HG03095 (cell line): ENCODE results near the gene MUCL3.
"Not testable (repeated sequence)": the region's sequence is repeated elsewhere in the genome, so short reads cannot be mapped to it uniquely, and the experiment has no call there.

Experiments
- ATAC-seq: cut with Tn5 transposase; IDR thresholded peaks from one replicate; pipeline ENCODE4 v1.9.1; 2021; ENCODE audit warnings: moderate library complexity; ENCODE audit not compliant: unreplicated experiment

Gene MUCL3, protein sequence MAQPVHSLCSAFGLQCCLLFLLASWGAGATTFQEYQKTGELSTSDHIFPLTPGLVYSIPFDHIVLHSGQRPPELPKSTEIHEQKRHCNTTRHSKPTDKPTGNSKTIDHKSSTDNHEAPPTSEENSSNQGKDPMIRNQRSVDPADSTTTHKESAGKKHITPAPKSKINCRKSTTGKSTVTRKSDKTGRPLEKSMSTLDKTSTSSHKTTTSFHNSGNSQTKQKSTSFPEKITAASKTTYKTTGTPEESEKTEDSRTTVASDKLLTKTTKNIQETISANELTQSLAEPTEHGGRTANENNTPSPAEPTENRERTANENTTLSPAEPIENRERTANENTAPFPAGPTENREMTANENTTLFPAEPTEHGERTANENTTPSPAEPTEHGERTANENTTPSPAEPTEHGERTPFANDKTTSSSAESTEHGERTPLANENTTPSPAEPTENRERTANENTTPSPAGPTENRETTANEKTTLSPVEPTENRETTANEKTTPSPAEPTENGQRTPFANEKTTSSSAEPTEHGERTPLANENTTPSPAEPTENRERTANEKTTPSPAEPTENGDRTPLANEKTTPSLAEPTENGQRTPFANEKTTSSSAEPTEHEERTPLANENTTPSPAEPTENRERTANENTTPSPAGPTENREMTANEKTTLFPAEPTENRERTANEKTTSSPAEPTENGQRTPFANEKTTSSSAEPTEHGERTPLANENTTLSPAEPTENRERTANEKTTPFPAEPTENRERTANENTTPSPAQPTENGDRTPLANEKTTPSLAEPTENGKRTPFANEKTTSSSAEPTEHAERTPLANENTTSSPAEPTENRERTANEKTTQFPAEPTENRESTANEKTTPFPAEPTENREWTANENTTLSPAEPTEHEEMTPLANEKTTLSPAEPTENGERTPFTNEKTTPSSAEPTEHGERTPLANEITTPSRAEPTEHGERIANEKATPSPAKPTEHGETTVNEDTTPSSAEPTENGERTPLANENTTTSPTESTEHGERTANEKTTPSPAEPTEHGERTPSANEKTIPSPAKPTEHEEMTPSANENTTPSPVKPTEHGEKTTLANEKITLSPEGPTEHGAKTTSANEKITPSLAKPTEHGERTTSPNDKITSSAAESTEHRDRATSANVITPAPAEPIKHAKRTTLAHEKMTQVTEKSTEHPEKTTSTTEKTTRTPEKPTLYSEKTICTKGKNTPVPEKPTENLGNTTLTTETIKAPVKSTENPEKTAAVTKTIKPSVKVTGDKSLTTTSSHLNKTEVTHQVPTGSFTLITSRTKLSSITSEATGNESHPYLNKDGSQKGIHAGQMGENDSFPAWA (N-terminal part only)

DNA sequence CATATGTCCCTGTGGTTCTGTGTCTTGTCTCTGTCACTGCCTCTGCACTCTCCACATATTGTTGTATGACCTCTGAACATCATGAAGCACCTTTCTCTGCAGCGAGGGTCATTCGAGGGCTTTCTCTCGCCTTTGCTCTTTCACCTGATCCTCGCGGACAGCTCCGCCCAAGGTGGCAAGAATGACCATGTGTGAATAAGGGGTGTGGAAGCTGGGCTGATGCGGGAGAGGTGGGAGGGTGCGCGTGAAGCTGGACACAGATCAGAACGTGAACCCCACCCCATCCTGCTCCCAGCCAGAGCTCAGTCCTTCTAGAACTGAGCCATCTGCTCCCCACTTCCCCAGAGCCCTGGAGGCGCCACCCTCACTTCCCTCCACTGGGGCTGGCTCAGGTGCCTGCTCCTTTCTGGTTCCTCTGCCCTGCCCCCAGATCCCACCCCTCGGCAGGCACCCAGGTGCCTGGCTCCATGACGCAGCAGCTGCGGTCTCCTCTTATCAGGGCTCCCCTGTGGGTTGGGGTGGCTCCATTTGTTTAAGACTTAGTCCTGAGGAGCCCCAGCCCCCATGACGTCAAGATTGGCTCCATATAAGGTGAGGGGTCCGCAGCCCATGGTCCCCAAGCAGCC, at the start of gene MUCL3:
MUCL3 (plus strand) TSS at position 613 of the 626 bp plus-strand sequence. CDS start 27 bp downstream, outside the sequence.
- ATAC-seq = no peak

- ATAC-seq = no peak
Observed at GRCh38 chr6:30891450-30891723, 49.4 kb upstream of the MUCL3 start.

GRCh38 chr6:30891816-30892538, 48.8 kb upstream of the MUCL3 start:
- no peak for ATAC-seq

GRCh38 chr6:30893001-30893591, 47.7 kb upstream of the MUCL3 start:
- no peak for ATAC-seq

GRCh38 chr6:30893666-30894065, 47.1 kb upstream of the MUCL3 start:
- no peak for ATAC-seq

DNA sequence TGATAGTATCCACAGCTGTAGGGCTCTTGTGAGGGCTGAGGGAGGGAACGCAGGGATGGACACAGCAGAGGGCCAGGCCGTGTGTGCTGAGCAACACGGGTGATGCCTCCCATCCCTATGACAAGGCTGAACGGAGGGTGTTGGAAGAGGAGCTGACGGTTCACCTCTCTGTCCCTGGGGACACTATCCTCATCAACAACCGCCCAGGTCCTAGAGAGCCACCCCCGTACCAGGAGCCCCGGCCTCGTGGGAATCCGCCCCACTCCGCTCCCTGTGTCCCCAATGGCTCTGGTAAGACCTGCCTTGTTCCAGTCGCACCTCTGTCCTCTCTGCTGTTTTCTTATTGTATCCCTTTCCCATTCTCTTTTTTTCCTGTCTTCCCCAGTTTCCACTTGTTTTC, 46.4 kb upstream of the MUCL3 start:
- no peak for ATAC-seq

GRCh38 chr6:30894935-30895334, 45.8 kb upstream of the MUCL3 start:
- no peak for ATAC-seq

DNA sequence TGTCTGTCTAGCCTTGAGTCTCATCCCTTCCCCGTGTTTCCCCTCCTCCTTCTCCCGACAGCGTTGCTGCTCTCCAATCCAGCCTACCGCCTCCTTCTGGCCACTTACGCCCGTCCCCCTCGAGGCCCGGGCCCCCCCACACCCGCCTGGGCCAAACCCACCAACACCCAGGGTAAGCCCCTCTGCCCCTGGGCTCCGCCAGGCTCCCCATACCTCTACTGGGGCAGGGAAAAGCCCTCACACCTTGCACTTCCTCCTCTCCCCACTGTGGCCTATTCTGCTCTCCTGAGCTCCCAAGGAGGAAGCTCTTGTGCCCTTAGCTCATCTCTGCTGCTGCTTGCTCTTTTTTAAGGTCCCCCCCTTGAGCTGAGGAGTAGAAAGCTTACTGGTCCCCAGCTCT, 45.4 kb upstream of the MUCL3 start:
- ATAC-seq = no peak

- ATAC-seq = no peak
Observed at GRCh38 chr6:30896541-30896940, 44.2 kb upstream of the MUCL3 start.

- no peak for ATAC-seq
Observed at GRCh38 chr6:30897882-30898281, 42.9 kb upstream of the MUCL3 start.

GRCh38 chr6:30898750-30899360, 41.9 kb upstream of the MUCL3 start:
- ATAC-seq = no peak

GRCh38 chr6:30900863-30901417, 39.8 kb upstream of the MUCL3 start:
- ATAC-seq = no peak

DNA sequence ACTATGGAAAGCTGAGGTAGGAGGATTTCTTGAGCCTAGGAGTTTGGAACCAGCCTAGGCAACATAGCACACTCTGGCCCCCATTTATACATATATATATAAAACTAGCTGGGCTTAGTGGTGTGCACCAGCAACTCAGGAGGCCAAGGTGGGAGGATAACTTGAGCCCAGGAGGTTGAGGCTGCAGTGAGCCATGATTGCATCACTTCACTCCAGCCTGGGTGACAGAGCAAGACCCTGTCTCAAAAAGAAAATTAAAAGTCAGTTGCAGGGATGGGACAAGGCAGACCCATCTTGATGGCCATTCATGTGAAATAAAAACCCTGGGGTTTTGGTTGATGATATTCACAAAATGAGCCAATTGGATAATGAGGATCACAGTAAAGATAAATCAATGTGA, 39.3 kb upstream of the MUCL3 start:
- ATAC-seq = no peak

- not testable (repeated sequence) for ATAC-seq
Observed at GRCh38 chr6:30902196-30902595, 38.6 kb upstream of the MUCL3 start.

DNA sequence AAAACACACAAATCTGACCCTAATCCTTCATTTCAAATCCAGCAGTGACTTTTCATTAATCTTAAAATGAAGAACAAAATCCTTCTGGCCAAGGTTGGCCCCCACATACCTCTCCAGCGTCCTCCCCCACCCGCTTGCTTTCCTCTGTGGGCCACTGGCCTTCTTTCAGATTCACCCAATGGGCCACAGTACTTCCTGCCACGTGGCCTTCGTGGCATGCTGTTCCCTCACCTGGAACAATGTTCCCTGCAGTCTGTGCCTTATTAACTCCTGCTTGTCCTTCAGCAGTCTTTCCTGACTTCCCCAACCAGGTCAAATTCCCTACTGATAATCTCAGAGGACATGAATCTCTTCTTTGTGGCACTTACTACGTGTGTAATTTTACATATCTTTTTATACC, 38.1 kb upstream of the MUCL3 start:
- ATAC-seq = no peak

DNA sequence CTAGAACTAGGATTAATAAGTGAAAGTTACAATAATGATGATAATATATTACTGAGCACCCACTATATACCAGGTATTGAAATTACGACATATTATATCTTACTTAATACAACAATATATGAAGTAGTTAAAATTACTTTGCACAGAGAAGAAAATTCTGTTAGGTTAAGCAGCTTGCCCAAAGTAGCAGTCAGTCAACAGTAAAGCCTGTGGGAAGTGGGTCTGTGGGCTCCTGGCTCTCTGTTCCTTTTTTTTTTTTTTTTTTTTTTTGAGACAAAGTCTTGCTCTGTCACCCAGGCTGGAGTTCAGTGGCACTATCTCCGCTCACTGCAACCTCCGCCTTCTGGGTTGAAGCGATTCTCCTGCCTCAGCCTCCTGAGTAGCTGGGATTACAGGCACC, 37.5 kb upstream of the MUCL3 start:
- ATAC-seq = no peak

GRCh38 chr6:30907290-30907757, 33.4 kb upstream of the MUCL3 start:
- ATAC-seq = not testable (repeated sequence)

DNA sequence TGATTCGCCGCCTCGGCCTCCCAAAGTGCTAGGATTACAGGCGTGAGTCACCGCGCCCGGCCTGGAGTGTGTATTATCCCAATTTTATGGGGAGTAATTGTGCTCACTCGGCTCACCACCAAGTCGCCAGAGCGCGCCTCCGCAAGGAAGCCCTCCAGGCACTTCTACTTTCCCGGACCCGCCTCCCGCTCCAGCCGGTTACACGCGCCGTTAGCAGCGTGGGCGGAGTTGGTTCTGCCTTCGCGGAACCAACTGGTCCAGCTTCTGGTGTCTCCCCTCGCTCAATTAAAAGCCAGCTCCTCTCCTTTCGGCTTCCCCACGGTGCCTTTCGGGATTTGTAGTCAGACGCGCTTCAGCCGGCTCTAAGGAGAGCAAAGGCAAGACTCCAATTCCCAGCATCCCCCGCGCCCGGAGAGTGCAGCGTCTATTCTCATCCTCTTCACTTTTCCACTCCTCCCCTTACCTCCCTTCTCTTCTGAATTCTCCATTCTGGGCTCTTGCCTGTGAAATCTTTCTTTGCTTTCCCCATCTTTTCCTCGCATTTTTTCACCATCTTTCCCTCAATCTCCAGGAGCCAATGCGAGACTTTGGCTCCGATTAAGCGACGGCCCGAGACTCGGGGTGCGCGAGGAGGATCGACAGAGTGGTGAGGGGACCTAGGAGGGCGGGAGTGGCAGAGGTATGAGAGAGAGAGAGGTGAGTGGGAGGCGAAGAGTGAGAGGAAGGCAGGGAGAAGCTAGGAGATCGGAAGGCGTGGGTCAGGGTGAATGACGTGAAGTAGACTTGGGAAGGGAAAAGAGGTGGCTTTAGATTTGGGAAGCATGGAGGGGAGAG, 32.8 kb upstream of the MUCL3 start, which contains the start of gene GTF2H4:
GTF2H4 (plus strand) TSS at position 450 of the 834 bp plus-strand sequence.
- ATAC-seq = peak; percentile 84
